Measurements from ENCODE around the gene CTIF.

CTIF gene

GRCh38 chr18:48689548-48689947, 150.7 kb downstream of the CTIF start:
- H3K4me2 ChIP-seq (ENCODE audit: low read depth, low read length, poor library complexity, severe bottlenecking): no peak overlapping the region
- no peaks in the 10 kb centered on the region for H3K9me2 ChIP-seq (replicated peaks; ENCODE audit: insufficient read depth, low read length)
- H3K36me3 ChIP-seq (ENCODE audit: low read length): no peaks in the 10 kb centered on the region
- no peaks in the 10 kb centered on the region for H3K27me3 ChIP-seq (ENCODE audit: low read length)
- H3K79me2 ChIP-seq (ENCODE audit: insufficient read depth, low read length): no peaks in the 10 kb centered on the region
- H3K4me3 ChIP-seq (ENCODE audit: insufficient read depth, low read length, poor library complexity, severe bottlenecking): no peak overlapping the region
- no peaks in the 10 kb centered on the region for H3K9me3 ChIP-seq (ENCODE audit: insufficient read depth, low read length)
- TF ChIP-seq EZH2phosphoT487 (conservative IDR thresholded peaks at IDR 0.05; ENCODE audit: low read length): no peak
- TF ChIP-seq CTCF (IDR thresholded peaks at IDR 0.05; ENCODE audit: insufficient read depth, low read length, poor library complexity, severe bottlenecking): no peak
- H2AFZ ChIP-seq (ENCODE audit: low read depth, low read length, severe bottlenecking): no peak overlapping the region
- H3K27ac ChIP-seq (ENCODE audit: low read depth, low read length): no peak overlapping the region
- no peaks in the 10 kb centered on the region for H3F3A ChIP-seq (ENCODE audit: insufficient read depth)
- no peak overlapping the region for H3K9ac ChIP-seq (ENCODE audit: low read length)
- H4K20me1 ChIP-seq (ENCODE audit: low read depth, low read length): no peaks in the 10 kb centered on the region

GRCh38 chr18:48690494-48690893, 151.7 kb downstream of the CTIF start:
- H4K20me1 ChIP-seq (ENCODE audit: low read depth, low read length): no peaks in the 10 kb centered on the region
- no peaks in the 10 kb centered on the region for H3K36me3 ChIP-seq (ENCODE audit: low read length)
- no peaks in the 10 kb centered on the region for H3K79me2 ChIP-seq (ENCODE audit: insufficient read depth, low read length)
- no peaks in the 10 kb centered on the region for H3K9me3 ChIP-seq (ENCODE audit: insufficient read depth, low read length)
- H3K4me3 ChIP-seq (ENCODE audit: insufficient read depth, low read length, poor library complexity, severe bottlenecking): no peak overlapping the region
- no peak for TF ChIP-seq EZH2phosphoT487 (conservative IDR thresholded peaks at IDR 0.05; ENCODE audit: low read length)
- no peak overlapping the region for H2AFZ ChIP-seq (ENCODE audit: low read depth, low read length, severe bottlenecking)
- H3F3A ChIP-seq (ENCODE audit: insufficient read depth): no peaks in the 10 kb centered on the region
- no peak overlapping the region for H3K27ac ChIP-seq (ENCODE audit: low read depth, low read length)
- H3K27me3 ChIP-seq (ENCODE audit: low read length): no peaks in the 10 kb centered on the region
- H3K9me2 ChIP-seq (replicated peaks; ENCODE audit: insufficient read depth, low read length): no peaks in the 10 kb centered on the region
- no peak overlapping the region for H3K4me2 ChIP-seq (ENCODE audit: low read depth, low read length, poor library complexity, severe bottlenecking)
- no peak overlapping the region for H3K9ac ChIP-seq (ENCODE audit: low read length)

GRCh38 chr18:48693006-48693405, 154.2 kb downstream of the CTIF start:
- Histone ChIP-seq H3K4me2 (ENCODE audit: low read depth, low read length, poor library complexity, severe bottlenecking) (no peak overlapping the region), H3K36me3 (ENCODE audit: low read length) (no peaks in the 10 kb centered on the region), H3F3A (ENCODE audit: insufficient read depth) (no peaks in the 10 kb centered on the region), H3K4me3 (ENCODE audit: insufficient read depth, low read length, poor library complexity, severe bottlenecking) (no peak overlapping the region), H2AFZ (ENCODE audit: low read depth, low read length, severe bottlenecking) (no peak overlapping the region), H3K9ac (ENCODE audit: low read length) (no peak overlapping the region), H3K27ac (ENCODE audit: low read depth, low read length) (no peak overlapping the region), H3K27me3 (ENCODE audit: low read length) (no peaks in the 10 kb centered on the region), H3K79me2 (ENCODE audit: insufficient read depth, low read length) (no peaks in the 10 kb centered on the region), H3K9me3 (ENCODE audit: insufficient read depth, low read length) (no peaks in the 10 kb centered on the region), H4K20me1 (ENCODE audit: low read depth, low read length) (no peaks in the 10 kb centered on the region), H3K9me2 (replicated peaks; ENCODE audit: insufficient read depth, low read length) (no peaks in the 10 kb centered on the region)
- no peak for TF ChIP-seq CTCF (IDR thresholded peaks at IDR 0.05; ENCODE audit: insufficient read depth, low read length, poor library complexity, severe bottlenecking)
- no peak for TF ChIP-seq EZH2phosphoT487 (conservative IDR thresholded peaks at IDR 0.05; ENCODE audit: low read length)

- no peaks in the 10 kb centered on the region for H4K20me1 ChIP-seq (ENCODE audit: low read depth, low read length)
- H2AFZ ChIP-seq (ENCODE audit: low read depth, low read length, severe bottlenecking): no peak overlapping the region
- no peaks in the 10 kb centered on the region for H3K9me3 ChIP-seq (ENCODE audit: insufficient read depth, low read length)
- H3K27ac ChIP-seq (ENCODE audit: low read depth, low read length): no peak overlapping the region
- H3K4me2 ChIP-seq (ENCODE audit: low read depth, low read length, poor library complexity, severe bottlenecking): no peak overlapping the region
- TF ChIP-seq EZH2phosphoT487 (conservative IDR thresholded peaks at IDR 0.05; ENCODE audit: low read length): no peak
- TF ChIP-seq CTCF (IDR thresholded peaks at IDR 0.05; ENCODE audit: insufficient read depth, low read length, poor library complexity, severe bottlenecking): no peak
- H3K4me3 ChIP-seq (ENCODE audit: insufficient read depth, low read length, poor library complexity, severe bottlenecking): no peak overlapping the region
- no peaks in the 10 kb centered on the region for H3K27me3 ChIP-seq (ENCODE audit: low read length)
- H3K9me2 ChIP-seq (replicated peaks; ENCODE audit: insufficient read depth, low read length): no peaks in the 10 kb centered on the region
- no peaks in the 10 kb centered on the region for H3K36me3 ChIP-seq (ENCODE audit: low read length)
- H3F3A ChIP-seq (ENCODE audit: insufficient read depth): no peaks in the 10 kb centered on the region
- no peaks in the 10 kb centered on the region for H3K79me2 ChIP-seq (ENCODE audit: insufficient read depth, low read length)
- H3K9ac ChIP-seq (ENCODE audit: low read length): no peak overlapping the region
Measured at GRCh38 chr18:48693625-48694262, 154.9 kb downstream of the CTIF start.
